WTC11 (cell line): ENCODE measurements around the gene PGBD5.

ENCODE experiments used
- MYBL2 ChIP-seq: sonication (generic); formaldehyde crosslinking; IDR thresholded peaks from 2 replicates; pipeline ENCODE4 v1.8.1; 2023; ENCODE audit warnings: mild to moderate bottlenecking, moderate library complexity, missing genetic modification reagents
- NR1H2 ChIP-seq: sonication (generic); formaldehyde crosslinking; IDR thresholded peaks from 2 replicates; pipeline ENCODE4 v1.9.0; 2021; ENCODE audit warnings: mild to moderate bottlenecking, moderate library complexity, missing genetic modification reagents
- NR2C2 ChIP-seq: sonication (generic); formaldehyde crosslinking; IDR thresholded peaks from 2 replicates; pipeline ENCODE4 v1.8.0; 2022; ENCODE audit warnings: mild to moderate bottlenecking, missing genetic modification reagents
- SOX15 ChIP-seq: fragments of 250-450 bp; sonication (Bioruptor Pico); IDR thresholded peaks from 2 replicates; pipeline ENCODE4 v1.9.0; 2021; ENCODE audit warnings: mild to moderate bottlenecking
- SP1 ChIP-seq: sonication (generic); formaldehyde crosslinking; conservative IDR thresholded peaks from 2 replicates; pipeline ENCODE4 v1.8.1; 2022; ENCODE audit warnings: missing genetic modification reagents
- TCF7 ChIP-seq: sonication (generic); formaldehyde crosslinking; IDR thresholded peaks from 2 replicates; pipeline ENCODE4 v1.8.0; 2022; ENCODE audit warnings: mild to moderate bottlenecking, low read depth, missing genetic modification reagents, moderate library complexity
- TP53 ChIP-seq: sonication (generic); formaldehyde crosslinking; IDR thresholded peaks from 2 replicates; pipeline ENCODE4 v1.8.1; 2023; ENCODE audit warnings: mild to moderate bottlenecking, missing genetic modification reagents
- ZNF138 ChIP-seq: sonication (generic); formaldehyde crosslinking; conservative IDR thresholded peaks from 2 replicates; pipeline ENCODE4 v1.8.1; 2022; ENCODE audit warnings: mild to moderate bottlenecking, moderate library complexity, missing genetic modification reagents
- TF ChIP-seq, protein P1 (sequence below): fragments of 200-600 bp; IDR thresholded peaks from 2 replicates; pipeline ENCODE4 v1.8.0; 2022; ENCODE audit warnings: antibody characterized with exemption
- TF ChIP-seq, protein P2 (sequence below): sonication (generic); formaldehyde crosslinking; IDR thresholded peaks from 2 replicates; pipeline ENCODE4 v1.8.1; 2022; ENCODE audit warnings: mild to moderate bottlenecking, missing genetic modification reagents, moderate library complexity, borderline replicate concordance
- TF ChIP-seq, protein P3 (sequence below): sonication (generic); formaldehyde crosslinking; IDR thresholded peaks from 2 replicates; pipeline ENCODE4 v1.8.1; 2023; ENCODE audit warnings: mild to moderate bottlenecking, missing genetic modification reagents, borderline replicate concordance
- TF ChIP-seq, protein P4 (sequence below): sonication (generic); formaldehyde crosslinking; IDR thresholded peaks from 2 replicates; pipeline ENCODE4 v1.8.1; 2022; ENCODE audit warnings: low read depth, missing genetic modification reagents, borderline replicate concordance
- TF ChIP-seq, protein P5 (sequence below): sonication (generic); formaldehyde crosslinking; conservative IDR thresholded peaks from 2 replicates; pipeline ENCODE4 v1.8.1; 2022; ENCODE audit warnings: mild to moderate bottlenecking, missing genetic modification reagents
- TF ChIP-seq, protein P6 (sequence below): sonication (generic); formaldehyde crosslinking; IDR thresholded peaks from 2 replicates; pipeline ENCODE4 v1.8.1; 2022; ENCODE audit warnings: low read depth, mild to moderate bottlenecking, moderate library complexity, missing genetic modification reagents, borderline replicate concordance

DNA sequence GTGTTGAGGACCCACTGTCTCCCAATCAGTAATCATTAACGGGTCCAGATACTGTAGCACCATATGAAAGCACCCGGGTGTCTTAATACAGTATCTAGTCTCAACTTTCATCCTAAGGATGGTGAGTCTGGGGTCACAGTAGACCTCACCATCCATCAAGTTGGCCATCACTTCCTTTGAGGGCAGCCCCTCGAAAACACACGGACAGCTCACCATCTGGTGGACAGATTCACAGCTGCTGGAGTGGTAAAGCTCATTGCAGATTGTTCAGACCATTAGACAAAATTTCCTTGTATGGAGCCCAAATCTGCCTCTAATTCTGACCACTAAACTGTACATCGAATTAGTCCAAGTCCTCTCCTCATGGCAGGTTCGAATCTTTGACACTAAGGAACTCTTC is 123.1 kb downstream of the PGBD5 start:
- TF ChIP-seq, protein P1, sequence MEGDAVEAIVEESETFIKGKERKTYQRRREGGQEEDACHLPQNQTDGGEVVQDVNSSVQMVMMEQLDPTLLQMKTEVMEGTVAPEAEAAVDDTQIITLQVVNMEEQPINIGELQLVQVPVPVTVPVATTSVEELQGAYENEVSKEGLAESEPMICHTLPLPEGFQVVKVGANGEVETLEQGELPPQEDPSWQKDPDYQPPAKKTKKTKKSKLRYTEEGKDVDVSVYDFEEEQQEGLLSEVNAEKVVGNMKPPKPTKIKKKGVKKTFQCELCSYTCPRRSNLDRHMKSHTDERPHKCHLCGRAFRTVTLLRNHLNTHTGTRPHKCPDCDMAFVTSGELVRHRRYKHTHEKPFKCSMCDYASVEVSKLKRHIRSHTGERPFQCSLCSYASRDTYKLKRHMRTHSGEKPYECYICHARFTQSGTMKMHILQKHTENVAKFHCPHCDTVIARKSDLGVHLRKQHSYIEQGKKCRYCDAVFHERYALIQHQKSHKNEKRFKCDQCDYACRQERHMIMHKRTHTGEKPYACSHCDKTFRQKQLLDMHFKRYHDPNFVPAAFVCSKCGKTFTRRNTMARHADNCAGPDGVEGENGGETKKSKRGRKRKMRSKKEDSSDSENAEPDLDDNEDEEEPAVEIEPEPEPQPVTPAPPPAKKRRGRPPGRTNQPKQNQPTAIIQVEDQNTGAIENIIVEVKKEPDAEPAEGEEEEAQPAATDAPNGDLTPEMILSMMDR: no peak
- TF ChIP-seq MYBL2 (CRISPR knock-in tag) (no peak), TP53 (CRISPR knock-in tag) (no peak), SOX15 (CRISPR knock-in tag) (no peak), SP1 (CRISPR knock-in tag) (no peak), NR2C2 (no peak), NR1H2 (CRISPR knock-in tag) (no peak), ZNF138 (CRISPR knock-in tag) (no peak), TCF7 (CRISPR knock-in tag) (no peak)
- TF ChIP-seq, protein P2, sequence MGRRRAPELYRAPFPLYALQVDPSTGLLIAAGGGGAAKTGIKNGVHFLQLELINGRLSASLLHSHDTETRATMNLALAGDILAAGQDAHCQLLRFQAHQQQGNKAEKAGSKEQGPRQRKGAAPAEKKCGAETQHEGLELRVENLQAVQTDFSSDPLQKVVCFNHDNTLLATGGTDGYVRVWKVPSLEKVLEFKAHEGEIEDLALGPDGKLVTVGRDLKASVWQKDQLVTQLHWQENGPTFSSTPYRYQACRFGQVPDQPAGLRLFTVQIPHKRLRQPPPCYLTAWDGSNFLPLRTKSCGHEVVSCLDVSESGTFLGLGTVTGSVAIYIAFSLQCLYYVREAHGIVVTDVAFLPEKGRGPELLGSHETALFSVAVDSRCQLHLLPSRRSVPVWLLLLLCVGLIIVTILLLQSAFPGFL (CRISPR knock-in tag): no peak
- TF ChIP-seq, protein P3, sequence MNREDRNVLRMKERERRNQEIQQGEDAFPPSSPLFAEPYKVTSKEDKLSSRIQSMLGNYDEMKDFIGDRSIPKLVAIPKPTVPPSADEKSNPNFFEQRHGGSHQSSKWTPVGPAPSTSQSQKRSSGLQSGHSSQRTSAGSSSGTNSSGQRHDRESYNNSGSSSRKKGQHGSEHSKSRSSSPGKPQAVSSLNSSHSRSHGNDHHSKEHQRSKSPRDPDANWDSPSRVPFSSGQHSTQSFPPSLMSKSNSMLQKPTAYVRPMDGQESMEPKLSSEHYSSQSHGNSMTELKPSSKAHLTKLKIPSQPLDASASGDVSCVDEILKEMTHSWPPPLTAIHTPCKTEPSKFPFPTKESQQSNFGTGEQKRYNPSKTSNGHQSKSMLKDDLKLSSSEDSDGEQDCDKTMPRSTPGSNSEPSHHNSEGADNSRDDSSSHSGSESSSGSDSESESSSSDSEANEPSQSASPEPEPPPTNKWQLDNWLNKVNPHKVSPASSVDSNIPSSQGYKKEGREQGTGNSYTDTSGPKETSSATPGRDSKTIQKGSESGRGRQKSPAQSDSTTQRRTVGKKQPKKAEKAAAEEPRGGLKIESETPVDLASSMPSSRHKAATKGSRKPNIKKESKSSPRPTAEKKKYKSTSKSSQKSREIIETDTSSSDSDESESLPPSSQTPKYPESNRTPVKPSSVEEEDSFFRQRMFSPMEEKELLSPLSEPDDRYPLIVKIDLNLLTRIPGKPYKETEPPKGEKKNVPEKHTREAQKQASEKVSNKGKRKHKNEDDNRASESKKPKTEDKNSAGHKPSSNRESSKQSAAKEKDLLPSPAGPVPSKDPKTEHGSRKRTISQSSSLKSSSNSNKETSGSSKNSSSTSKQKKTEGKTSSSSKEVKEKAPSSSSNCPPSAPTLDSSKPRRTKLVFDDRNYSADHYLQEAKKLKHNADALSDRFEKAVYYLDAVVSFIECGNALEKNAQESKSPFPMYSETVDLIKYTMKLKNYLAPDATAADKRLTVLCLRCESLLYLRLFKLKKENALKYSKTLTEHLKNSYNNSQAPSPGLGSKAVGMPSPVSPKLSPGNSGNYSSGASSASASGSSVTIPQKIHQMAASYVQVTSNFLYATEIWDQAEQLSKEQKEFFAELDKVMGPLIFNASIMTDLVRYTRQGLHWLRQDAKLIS (CRISPR knock-in tag): no peak
- TF ChIP-seq, protein P4, sequence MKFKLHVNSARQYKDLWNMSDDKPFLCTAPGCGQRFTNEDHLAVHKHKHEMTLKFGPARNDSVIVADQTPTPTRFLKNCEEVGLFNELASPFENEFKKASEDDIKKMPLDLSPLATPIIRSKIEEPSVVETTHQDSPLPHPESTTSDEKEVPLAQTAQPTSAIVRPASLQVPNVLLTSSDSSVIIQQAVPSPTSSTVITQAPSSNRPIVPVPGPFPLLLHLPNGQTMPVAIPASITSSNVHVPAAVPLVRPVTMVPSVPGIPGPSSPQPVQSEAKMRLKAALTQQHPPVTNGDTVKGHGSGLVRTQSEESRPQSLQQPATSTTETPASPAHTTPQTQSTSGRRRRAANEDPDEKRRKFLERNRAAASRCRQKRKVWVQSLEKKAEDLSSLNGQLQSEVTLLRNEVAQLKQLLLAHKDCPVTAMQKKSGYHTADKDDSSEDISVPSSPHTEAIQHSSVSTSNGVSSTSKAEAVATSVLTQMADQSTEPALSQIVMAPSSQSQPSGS (CRISPR knock-in tag): no peak
- TF ChIP-seq, protein P5, sequence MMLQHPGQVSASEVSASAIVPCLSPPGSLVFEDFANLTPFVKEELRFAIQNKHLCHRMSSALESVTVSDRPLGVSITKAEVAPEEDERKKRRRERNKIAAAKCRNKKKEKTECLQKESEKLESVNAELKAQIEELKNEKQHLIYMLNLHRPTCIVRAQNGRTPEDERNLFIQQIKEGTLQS (CRISPR knock-in tag): no peak
- TF ChIP-seq, protein P6, sequence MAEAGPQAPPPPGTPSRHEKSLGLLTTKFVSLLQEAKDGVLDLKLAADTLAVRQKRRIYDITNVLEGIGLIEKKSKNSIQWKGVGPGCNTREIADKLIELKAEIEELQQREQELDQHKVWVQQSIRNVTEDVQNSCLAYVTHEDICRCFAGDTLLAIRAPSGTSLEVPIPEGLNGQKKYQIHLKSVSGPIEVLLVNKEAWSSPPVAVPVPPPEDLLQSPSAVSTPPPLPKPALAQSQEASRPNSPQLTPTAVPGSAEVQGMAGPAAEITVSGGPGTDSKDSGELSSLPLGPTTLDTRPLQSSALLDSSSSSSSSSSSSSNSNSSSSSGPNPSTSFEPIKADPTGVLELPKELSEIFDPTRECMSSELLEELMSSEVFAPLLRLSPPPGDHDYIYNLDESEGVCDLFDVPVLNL (CRISPR knock-in tag): no peak
